HL-60/S4 treated with retinoic acid at 250 ng/mL for 4 days and 3 days (cell line): ENCODE results near the gene HS2ST1.
"Not testable (repeated sequence)": the region's sequence is repeated elsewhere in the genome, so short reads cannot be mapped to it uniquely, and the experiment has no call there.

Experiments used
- in situ Hi-C: fragments of 300-500 bp; cut with MboI; formaldehyde crosslinking; loops from 2 replicates; pipeline ENCODE4 v1.7.0; 2022; ENCODE audit warnings: low sequenced_read_pairs

The HS2ST1 gene

DNA sequence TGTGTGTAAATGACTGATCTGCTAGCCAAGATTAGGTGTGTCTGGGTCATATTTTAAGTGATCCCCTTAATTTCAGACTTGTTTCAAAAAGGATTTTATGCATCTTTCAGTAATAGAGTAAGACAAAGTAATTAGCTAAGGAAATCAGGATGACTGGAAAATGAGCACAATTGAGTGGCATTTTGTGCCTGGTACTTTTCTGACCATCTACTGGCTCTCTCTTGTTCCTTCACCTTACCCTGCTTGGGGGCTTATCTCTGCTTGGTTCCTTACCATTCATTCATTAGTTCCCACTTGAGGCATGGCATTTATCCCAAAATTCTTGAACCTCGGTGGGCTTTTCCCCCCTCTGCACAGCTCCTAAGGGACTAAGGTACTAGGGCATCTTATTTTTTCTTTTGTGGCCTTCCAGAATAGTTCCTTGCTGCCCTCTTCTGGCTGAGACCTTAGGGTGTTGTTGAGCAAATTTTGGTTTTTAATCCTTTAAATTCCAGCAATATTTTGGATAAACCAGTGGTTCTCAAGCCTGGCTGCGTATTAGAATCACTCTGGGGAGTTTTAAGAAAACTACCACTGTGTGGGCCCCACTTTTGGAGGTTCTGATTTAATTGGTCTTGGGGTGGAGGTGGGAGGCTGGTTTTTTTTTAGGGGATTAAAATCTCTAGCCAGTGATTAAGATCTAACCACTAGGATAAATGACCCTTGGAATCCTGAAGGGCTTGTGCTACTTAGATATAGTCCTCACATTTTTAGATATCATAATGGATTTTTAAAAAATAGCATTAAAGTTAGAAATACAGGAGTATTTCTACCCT is 50.8 kb downstream of the HS2ST1 start:
- in situ Hi-C loops, result no loop called here

DNA sequence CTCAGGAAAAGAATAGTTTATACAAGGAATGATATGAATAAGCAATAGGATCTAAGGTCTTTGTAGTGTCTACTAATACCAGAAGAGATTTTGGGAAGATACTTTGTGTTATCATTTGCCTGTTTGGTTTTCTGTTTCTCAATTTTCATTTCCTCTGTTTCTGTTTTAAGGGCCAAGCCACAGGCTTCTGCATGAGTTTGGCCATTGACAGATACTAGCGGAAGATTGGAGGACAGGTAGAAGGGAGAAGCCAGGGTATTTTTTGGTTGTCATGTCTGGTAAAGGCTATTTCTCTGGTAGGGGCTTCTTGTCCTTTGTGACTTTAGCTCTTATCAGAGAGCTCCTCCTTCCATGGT is 51.4 kb downstream of the HS2ST1 start:
- in situ Hi-C loops, result no loop called here

DNA sequence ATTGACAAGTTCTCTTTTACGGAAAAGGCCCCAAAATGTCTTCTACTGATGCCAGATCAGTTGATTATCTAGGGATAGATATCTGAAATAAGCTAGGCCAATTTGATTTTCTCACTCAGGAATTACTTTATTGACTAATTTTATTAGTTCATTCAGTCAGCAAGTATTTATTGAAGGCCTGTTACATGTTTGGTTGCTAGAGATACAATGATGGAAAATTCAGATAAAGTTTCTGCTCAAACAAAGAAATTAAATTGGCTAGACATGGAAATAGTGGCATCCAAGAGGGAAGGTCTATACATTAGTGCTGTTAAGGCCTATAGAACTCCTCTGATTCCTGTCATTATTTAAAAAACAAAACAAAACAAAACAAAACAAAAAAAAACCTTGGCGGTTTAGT is 56.5 kb downstream of the HS2ST1 start:
- in situ Hi-C loops, result no loop called here

DNA sequence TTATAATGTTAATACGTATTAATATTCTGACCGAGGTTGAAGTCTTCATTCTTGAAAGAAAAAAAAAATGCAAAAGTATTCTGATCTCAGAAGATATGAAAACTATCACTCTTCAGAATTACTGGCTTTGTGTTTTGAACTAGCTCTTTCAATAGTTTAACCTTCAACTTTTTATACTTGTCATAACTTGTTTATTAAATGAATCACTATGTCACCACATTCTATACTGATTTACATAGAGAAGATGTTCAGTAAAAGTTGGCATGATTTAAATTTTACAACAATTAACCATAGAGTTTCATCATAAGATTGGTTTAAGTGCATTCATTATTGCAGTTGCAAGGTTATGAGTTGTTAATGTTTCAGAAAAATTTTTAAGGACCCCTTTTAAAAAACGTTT is 57.3 kb downstream of the HS2ST1 start:
- in situ Hi-C loops, result no loop called here

DNA sequence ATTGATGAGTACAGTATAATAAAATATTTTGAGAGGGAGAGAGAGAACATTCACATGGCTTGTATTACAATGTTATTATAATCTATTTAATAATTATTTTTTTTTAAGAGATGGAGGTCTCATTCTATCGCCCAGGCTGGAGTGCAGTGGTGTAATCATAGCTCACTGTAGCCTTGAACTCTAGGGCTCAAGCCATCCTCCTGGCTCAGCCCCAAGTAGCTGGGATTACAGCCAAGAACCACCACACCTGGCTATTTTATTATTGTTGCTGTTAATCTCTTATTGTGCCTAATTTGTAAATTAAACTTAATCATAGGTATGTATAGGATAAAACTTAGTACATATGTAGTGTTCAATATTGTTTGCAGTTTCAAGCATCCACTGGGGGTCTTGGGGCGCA is 57.8 kb downstream of the HS2ST1 start:
- in situ Hi-C loops, result no loop called here

DNA sequence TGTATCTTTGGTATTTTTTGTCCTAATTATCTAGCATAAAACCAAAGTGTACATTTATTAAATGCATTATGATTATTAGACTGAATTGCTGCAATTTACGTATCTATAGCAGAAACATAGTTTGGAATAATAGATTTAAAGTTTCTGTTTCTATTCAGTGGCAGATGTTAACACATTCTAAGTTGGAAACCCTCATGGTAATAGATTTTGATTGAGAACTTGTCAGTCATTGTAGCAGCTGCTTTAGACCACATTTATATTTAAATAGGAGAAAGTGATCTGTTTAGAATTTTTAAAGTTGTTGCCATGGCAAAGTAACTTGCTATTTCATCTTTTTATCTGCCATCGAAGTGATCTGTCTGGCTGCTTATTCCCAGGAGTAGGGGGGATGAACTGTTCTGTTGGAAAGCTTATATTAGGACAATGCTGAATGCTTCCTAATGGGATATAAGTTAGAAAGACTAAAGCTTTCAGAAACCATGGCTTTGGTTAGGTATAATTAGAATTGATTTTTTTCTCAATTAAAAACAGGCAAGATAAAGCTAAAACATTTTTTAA is 61.6 kb downstream of the HS2ST1 start:
- in situ Hi-C loops, result no loop called here

DNA sequence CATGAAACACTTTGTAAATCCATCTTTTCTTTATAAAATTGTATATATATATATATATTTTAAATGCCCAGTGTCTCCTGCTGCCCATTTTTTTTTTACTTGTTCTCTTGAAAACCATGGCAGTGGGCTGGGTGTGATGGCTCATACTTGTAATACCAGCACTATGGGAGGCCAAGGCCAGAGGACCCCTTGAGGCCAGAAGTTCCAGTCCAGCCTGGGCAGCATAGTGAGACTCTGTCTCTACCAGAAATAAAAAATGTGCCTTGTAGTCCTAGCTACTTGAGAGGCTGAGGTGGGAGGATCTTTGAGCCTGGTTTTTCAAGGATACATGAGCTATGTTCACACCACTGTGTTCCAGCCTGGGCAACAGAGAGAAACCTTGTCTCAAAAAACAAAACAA is 62.2 kb downstream of the HS2ST1 start:
- in situ Hi-C loops, result no loop called here

DNA sequence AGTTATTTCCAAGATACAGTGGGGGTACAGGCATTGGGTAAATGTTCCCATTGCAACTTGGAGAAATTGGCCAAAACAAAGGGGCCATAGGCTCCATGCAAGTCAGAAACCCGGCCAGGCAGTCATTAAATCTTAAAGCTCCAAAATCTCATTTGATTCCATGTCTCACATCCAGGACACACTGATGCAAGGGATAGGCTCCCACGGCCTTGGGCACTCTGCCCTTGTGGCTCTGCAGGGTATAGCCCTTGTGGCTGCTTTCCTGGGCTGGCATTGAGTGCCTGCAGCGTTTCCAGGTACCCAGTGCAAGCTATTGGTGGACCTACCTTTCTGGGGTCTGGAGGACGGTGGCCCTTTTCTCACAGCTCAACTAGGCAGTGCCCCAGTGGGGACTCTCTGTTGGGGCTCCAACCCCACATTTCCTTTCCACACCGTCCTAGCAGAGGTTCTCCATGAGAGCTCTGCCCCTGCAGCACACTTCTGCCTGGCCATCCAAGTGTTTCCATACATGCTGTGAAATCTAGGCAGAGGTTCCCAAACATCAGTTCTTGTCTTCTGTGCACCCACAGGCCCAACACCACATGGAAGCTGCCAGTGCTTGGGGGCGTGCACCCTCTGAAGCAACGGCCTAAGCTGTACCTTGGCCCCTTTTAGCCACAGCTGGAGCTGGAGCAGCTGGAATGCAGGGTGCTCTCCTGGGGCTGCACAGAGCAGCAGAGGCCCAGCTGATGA is 67.2 kb downstream of the HS2ST1 start:
- in situ Hi-C loops, result no loop called here

DNA sequence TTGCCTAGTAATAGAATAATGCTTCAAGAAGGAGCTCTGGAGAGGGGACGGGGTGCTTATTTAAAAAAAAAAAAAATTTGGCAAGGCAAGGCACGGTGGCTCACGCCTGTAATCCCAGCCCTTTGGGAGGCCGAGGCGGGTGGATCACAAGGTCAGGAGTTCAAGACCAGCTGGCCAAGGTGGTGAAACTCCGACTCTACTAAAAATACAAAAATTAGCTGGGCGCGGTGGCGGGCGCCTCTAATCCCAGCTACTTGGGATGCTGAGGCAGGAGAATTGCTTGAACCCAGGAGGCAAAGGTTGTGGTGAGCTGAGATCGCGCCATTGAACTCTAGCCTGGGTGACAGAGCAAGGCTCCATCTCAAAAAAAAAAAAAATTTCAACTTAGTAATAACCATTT is 69.2 kb downstream of the HS2ST1 start:
- in situ Hi-C loops, result not testable (repeated sequence)

DNA sequence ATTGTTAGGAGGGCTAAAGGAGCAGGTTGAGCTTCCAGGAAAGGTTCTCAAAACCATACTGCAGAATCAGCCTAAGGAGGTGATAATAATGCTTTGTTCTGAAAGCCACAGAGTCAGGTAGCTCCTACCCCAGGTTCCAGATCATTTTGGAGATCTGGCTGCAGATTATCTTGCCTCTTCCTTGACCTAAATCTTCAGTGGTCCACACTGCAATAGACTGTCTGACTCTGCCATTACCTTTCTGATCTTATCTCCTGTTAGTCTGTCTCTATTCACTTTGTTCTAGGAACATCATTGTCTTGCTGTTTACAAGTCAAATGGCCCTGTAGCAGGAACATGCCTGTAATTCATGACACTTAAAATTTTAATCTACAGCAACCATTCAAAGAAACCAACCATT is 73.0 kb downstream of the HS2ST1 start:
- in situ Hi-C loops, result no loop called here

DNA sequence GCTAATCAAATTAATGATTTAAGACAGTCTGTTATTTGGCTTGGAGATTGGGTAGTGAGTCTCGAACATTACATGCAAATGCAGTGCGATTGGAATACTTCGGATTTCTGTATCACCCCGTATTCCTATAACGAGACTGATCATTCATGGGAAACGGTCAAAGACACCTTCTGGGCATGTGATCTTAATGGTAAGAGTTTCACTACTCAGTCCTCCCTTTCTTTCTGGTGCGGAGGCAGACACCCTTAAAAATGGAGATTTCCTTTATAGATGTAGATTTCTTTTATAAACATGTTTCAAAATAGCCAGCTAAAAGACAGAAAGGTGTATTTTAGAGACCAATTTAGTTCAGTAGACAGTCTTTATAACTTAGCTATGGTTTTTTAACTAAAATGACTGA is 74.4 kb downstream of the HS2ST1 start:
- in situ Hi-C loops, result no loop called here

DNA sequence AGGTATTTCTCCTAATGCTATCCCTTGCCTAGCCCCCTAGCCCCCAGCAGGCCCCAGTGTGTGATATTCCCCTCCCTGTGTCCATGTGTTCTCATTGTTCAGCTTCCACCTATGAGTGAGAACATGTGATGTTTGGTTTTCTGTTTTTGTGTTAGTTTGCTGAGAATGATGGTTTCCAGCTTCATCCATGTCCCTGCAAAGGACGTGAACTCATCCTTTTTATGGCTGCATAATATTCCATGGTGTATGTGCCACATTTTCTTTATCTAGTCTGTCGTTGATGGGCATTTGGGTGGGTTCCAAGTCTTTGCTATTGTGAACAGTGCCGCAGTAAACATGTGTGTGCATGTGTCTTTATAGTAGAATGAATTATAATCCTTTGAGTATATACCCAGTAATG is 75.3 kb downstream of the HS2ST1 start:
- in situ Hi-C loops, result not testable (repeated sequence)

DNA sequence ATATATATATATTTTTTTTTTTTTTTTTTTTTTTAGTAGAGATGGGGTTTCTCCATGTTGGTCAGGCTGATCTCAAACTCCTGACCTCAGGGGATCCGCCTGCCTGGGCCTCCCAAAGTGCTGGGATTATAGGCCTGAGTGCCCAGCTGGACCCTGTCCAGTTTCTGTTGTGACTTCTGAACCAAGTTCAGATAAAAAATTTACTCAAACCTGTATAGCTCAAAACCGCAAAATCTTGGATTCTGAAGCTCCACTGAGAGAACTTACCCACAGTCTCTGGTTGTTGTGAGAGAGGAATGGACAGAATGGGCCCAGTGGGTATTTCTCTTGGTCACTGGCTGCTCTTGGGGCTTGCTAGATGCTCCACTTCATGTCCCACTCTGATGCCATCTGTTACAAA is 76.4 kb downstream of the HS2ST1 start:
- in situ Hi-C loops, result no loop called here

DNA sequence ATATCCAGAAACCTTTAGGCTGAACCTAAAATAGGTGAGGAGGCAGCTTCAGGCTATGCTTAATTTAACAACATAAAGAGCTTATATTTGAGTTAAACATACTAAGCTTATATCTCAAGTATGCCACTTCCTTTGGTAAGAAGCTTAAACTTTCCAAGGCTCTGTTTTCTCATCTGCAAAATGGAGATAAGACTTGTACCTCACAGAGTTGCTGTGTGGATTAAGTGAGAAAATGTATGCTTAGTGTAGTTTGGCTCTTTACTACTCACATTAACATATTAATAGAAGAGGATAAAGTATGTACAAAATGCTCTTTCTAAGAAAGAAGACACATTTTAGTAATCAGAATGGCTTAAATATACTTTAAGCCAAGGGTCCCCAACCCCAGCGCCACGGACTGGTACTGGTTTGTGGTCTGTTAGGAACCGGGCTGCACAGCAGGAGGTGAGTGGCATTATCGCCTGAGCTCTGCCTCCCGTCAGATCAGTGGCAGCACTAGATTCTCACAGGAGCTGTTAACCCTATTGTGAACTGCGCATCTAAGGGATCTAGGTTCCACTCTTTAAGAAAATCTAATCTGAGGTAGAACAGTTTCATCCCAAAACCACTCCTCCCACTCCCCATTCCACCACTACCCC is 77.2 kb downstream of the HS2ST1 start:
- in situ Hi-C loops, result no loop called here

DNA sequence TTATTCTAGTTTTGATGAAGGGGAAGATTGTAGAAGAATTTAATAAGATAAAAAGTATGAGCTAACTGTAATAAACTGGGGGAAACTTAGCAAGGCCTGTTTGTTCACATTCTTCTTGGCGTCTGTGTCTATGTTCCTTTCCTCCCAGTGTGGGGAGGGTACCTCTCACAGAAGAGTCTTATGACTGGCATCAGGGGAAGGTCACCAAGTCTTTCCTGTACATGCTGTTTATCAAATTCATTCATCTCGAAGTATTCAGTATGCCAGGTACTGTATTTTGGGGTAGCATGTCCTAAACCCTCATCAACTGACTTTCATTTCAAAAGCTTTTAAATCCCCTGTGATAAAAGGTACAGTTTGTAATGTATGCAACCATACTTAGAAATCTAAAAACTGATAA is 78.4 kb downstream of the HS2ST1 start:
- in situ Hi-C loops, result no loop called here

DNA sequence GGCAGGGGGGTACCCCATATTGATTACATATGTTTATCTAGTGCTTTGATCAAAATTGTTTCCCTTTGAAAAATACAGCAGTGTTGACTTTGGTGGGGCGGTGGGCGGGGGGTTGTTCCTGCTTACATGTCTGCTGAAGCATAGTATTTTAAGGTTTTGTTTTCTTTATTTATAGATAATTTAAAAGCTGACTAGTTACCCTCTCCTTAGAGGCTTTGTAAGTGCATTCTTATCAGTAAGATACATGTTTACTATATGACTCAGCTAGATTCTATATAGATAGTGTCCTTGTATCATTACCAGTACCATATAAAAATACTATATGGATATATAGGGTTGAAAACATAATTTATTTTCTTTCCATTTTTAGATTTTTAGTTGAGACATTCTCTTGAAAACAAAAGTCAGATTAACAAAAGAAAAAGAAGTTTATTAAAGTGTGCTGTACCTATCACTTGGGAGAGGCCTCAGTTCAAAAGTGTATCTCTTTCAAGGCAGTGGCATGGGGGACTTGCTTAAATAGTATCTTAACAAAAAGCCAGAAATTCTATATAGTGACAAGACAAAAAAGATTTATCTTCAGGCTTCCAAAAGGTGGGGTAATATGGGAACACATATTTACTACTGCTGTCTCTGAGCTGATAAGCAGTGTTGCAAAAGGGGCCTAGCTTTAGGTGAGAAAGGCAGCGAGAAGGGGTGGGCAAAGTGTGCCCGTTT is 79.0 kb downstream of the HS2ST1 start:
- in situ Hi-C loops, result no loop called here

DNA sequence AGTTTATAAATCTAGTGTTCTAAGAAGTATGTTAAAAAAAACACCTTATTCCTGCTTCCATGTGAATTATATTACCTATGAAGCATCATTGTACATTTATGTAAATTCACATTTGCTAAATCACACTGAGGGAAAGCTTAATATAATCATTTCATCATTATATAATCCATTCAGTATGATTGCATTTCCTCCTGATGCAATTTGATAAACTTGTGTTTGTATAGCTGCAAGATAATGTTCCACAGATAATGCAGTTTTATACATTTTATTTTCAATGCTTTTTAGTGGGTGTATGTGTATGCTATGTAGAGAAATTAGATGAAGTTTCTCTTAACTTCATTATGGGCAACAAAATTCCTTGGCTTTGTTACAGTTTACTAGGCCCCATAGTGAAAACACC is 79.6 kb downstream of the HS2ST1 start:
- in situ Hi-C loops, result no loop called here

DNA sequence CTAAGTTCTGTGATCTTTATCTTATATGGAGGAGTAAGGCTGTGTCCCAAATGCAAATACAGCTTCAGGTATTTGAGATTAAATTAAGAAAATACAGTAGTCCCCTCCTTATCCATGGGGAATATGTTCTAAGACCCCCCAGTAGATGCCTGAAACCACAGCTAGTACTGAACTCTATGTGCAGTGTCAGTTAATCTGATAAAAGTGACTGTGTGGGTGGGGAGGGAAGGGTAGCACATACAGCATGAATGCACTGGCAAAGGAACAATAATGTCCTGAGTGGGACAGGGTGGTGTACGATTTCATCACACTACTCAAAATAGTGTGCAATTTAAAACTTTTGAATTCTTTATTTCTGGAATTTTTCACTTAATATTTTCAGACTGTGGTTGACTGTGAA is 83.1 kb downstream of the HS2ST1 start:
- in situ Hi-C loops, result no loop called here

DNA sequence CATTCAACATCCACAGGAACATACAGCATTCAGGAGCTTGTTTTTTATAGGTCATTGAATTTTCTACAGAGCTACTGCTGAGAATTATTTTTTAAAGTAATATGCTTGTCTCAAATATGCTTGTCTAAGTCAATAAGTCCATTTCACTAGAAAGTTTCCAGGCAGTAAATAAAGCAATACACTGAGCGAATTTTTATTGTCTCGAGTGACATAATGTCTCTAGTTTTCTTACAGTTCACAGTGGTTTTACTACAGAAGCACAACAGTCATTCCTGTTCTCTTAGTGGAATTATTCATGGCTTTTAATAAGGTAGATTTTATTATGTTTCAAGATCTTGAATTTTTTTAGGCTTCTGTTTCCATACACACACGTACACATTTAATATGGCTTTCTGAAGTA is 83.8 kb downstream of the HS2ST1 start:
- in situ Hi-C loops, result no loop called here

DNA sequence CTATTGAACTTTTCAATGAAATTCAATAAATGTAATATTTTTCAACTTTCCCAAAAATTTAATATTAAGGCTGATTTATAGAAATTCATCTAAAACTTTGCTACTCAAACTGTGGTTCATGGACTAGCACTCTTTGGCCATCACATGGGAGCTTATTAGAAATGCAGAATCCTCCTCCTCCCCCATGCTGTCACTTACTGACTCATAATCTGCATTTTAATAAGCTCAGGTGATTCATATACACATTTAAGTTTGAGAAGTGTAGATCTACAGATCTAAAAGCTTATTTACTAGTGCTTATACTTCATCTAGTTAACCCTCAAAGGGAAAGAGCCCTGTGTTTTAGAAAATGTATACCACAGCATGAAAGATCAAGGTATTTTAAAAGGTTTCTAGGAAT is 84.3 kb downstream of the HS2ST1 start:
- in situ Hi-C loops, result no loop called here

DNA sequence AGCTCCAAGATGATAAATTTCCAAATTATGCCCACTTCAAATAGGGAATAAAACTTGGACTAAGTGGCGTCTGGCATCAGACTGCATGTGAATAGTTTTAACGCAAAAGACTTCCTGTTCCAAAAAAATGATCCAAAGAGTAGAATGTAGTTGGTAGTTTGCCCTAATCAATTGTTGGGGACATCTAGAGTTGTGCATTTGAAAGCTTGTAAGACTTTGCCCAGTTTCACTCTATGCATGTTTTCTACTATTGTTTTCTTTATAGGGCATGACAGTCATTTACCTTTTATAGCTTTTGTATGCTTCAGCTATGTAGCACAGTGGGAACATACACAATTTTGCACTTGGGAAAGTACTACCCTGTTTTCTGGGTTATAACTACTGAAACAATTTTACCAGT is 86.0 kb downstream of the HS2ST1 start:
- in situ Hi-C loops, result no loop called here
